Stimulated activated CD8-positive, alpha-beta memory T cell treated with anti-CD3 and anti-CD28 coated beads, Interleukin-2, amount 100 ng/mL, for 48 hours (primary cell): ENCODE results near the gene CDH16.
"Not testable (repeated sequence)": the region's sequence is repeated elsewhere in the genome, so short reads cannot be mapped to it uniquely, and the experiment has no call there.

ENCODE experiments used
- DNase-seq, 2 donors: peaks; one replicate each; pipeline ENCODE4 v3.0.0-alpha.2; 2020; ENCODE audit warnings: low read depth in 2 of 2

Gene CDH16

GRCh38 chr16:66918803-66919568 is at the start of gene CDH16:
Gene CDH16 (minus strand): TSS chr16:66918885. CDS start chr16:66918065, 820 bp downstream.
- DNase-seq: no peak

- DNase-seq: no peak
Measured at GRCh38 chr16:66964049-66964448, 45.4 kb upstream of the CDH16 start.

DNA sequence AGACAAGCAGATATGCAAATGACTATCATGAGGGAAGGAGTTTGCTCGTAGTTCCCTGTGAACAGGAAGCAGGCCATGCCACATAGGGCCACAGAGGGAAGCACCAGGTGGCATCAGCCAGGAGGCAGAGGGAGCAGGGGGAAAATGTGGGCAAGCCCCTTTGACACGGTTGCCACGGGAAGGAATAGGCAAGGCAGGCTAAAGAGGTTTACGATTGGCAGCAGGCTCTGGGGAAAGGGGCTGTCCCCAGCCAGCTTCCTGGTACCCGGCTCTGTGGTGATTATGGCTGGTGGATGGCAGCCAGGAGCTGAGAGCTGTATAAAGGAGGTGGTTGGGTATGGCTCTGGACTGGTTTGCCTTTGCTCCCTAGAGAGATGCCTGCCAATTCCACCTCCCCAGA is 43.2 kb upstream of the CDH16 start:
- no peak for DNase-seq

- peak; percentile 44 to 67 for DNase-seq
Measured at GRCh38 chr16:66961065-66961744, 42.5 kb upstream of the CDH16 start, which contains the start of gene CES3. Gene CES3 (plus strand): TSS chr16:66961266. CDS start chr16:66961308, 42 bp downstream.

DNA sequence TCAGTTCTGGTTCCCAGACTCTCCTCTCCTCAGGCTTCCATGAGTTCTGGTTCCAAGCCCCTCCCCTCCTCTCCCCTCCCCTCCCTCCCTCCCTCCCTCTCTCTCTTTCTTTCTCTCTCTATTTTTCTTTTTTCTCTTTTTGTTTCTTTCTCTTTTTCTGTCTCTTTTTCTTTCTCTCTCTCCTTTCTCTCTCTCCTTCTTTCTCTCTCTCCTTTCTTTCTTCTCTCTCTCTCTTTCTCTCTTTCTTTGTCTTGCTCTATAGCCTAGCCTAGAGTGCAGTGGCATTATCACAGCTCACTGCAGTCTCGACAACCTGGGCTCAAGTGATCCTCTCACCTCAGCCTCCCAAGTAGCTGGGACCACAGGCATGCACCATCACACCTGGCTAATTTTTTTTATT is 41.6 kb upstream of the CDH16 start:
- DNase-seq: no peak

DNA sequence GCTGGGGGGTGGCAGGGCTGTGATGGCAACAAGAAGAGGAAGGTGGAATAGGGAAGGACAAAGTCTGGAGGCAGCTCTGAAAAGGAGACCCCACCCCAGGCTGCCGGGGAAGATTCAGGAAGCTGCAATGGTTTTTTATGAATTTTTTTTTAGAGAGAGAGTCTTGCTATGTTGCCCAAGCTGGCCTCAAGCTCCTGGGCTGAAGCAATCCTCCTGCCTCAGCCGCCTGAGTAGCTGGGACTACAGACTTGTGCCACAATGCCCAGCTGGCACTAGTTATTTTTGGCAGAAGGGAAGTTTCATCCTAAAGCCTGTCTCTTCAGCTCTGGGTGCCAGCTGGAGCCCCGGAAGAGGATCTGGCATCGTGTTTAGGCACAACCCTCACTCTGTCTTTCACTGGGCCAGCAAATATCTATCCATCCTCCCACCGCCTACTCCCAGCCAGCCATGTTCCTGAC is 41.0 kb upstream of the CDH16 start:
- no peak for DNase-seq

GRCh38 chr16:66958857-66959703 is 40.4 kb upstream of the CDH16 start:
- no peak for DNase-seq

DNA sequence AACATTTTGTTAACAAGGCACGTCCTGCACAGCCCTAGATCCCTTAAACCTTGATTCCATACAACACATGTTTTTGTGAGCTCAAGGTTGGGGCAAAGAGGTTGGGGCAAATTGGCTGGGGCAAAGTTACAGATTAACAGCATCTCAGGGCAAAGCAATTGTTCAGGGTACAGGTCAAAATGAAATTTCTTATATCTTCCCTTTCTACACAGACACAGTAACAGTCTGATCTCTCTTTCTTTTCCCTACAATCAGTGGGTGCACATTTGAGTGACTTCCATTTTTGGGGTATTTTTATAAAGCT is 37.4 kb upstream of the CDH16 start:
- DNase-seq: not testable (repeated sequence)

DNA sequence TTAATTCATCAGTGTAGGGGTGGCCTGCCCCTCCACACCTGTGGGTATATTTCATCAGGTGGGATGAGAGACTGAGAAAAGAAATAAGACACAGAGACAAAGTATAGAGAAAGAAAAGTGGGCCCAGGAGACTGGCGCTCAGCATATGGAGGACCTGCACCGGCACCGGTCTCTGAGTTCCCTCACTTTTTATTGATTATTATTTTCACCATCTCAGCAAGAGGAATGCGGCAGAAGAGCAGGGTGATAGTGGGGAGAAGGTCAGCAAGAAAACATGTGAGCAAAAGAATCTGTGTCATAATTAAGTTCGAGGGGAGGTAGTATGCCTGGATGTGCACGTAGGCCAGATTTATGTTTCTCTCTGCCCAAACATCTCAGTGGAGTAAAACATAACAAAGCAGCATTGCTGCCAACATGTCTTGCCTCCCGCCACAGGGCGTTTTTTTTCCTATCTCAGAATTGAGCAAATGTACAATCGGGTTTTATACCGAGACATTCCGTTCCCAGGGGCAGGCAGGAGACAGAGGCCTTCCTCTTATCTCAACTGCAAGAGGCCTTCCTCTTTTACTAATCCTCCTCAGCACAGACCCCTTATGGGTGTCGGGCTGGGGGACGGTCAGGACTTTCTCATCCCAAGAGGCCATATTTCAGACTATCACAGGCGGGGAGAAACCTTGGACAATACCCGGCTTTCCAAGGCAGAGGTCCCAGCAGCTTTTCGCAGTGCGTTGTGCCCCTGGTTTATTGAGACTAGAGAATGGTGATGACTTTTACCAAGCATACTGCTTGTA is 36.9 kb upstream of the CDH16 start:
- not testable (repeated sequence) for DNase-seq

DNA sequence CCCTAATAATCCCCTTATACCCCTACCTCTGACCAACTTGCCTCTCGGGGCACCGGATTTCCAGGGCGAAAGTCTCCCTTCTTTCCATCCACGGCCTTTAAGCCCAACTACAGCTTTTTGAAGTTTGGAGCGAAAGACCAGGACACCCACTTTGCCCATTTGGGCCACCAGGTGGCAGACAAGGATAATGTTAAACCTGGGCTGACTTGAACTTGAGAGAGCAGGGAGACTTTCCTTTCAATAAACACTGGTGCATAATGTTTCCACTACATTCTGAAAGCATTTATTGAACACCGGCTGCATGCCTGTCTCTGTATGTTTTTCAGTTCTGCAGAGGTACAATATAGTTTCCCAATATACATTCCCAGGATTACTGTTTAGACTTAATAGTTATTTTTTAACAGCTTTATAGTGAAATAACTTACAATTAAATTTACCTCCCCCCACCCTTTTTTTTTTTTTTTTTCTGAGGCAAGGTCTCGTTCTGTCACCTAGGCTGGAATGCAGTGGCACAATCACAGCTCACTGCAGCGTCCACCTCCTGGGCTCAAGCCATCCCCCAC is 35.5 kb upstream of the CDH16 start:
- peak; percentile 55 to 70 for DNase-seq

DNA sequence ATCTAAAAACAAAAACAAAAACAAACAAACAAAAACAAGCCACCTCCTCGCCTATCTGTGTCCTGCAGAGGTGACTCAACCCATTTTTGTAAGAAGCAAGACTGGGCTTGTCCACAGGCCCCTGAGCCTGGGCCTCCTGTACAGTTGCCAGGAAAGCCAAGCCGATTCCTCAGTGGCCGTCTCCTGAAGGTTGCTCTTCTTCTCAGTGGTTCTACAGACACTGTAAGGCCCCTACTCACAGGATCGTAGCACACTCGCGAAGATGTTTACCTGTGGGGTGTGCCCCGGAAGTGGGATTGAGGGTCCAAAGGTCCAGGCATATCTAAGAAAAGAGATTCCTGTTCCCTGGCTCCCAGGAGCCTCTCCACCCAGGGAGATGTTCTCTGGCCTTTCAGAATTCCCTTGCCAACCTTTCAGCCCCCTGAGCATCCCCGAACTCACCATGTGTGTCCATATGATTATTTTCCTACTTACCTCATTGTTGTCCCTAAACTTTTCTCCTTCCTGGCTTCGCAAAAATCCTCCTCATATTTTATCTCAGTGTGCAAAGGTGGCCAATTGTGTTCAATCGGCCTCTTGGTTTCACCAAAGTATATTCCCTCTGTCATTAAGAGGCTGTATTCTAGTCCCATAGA is 34.9 kb upstream of the CDH16 start:
- no peak for DNase-seq

- no peak for DNase-seq
Measured at GRCh38 chr16:66952430-66953110, 33.9 kb upstream of the CDH16 start.

DNA sequence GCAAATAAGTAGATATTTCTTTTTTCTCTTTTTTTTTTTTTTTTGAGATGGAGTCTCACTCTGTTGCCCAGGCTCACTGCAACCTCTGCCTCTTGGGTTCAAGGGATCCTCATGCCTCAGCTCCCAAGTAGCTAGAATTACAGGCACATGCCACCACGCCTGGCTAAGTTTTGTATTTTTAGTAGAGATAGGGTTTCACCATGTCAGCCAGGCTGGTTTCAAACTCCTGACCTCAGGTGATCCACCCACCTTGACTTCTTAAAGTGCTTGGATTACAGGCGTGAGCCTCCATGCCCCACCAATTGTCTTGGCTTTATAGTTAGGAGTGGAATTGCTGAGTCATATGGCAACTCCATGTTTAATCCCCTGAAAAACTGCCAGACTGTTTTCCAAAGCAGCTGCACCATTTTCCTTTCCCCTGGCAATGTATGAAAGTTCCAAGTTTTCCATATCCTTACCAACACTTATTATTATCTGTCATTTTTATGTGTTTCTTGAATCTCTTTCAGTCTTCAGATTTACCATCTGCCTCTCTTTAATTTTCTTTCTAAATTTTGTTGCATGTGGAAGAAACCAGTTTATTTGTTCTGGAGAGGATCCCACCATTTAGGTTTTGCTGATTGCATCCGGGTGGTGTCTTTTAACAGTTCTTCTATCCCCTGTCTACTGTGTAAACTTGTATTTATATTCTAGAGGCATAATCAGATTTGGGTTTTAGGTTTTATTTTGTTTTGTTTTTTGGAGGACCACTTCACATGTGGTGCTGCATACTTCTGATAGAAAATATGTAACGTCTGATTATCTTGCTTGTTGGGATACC is 32.5 kb upstream of the CDH16 start:
- no peak for DNase-seq

- DNase-seq: no peak
Measured at GRCh38 chr16:66950437-66950836, 31.8 kb upstream of the CDH16 start.

DNA sequence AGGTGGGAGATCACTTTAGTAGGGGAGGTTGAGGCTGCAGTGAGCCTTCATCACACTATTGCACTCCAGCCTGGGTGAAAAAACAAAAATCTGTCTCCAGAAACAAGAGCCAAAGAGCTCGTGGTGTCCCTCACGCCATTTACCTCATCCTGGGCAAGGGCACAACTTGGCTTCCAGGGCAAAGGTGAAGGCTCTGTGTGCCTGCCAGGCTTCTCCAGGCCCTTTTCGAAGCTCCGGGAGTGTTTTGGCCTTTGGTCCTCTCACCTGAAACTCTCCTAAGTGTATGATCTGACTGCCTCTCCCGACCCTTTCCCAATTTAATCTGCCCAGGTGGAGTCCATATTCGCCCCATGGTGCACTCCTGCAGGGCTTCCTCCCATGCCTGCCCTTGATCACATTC is 30.8 kb upstream of the CDH16 start:
- DNase-seq: no peak

- no peak for DNase-seq
Measured at GRCh38 chr16:66948837-66949225, 30.1 kb upstream of the CDH16 start.

- no peak for DNase-seq
Measured at GRCh38 chr16:66948134-66948836, 29.6 kb upstream of the CDH16 start.

- peak; percentile 71 to 80 for DNase-seq
Measured at GRCh38 chr16:66947302-66948065, 28.8 kb upstream of the CDH16 start.
